NB4 (cell line): Measurements from ENCODE around the gene ATP11A.
"Not testable (repeated sequence)": the region's sequence is repeated elsewhere in the genome, so short reads cannot be mapped to it uniquely, and the experiment has no call there.

Source experiments
- DNase-seq: peaks from one replicate; pipeline ENCODE4 v3.0.0; 2010; ENCODE audit warnings: low read depth
- H3K4me3 ChIP-seq: one replicate; pipeline ENCODE4 v1.5.1; 2011; ENCODE audit warnings: mild to moderate bottlenecking, low read depth, low read length, moderate library complexity
- MYC ChIP-seq: IDR thresholded peaks from 2 replicates; pipeline ENCODE4 v1.6.1; 2011; ENCODE audit warnings: low read depth, low read length
- POLR2A ChIP-seq: IDR thresholded peaks from 2 replicates; pipeline ENCODE4 v1.6.1; 2011; ENCODE audit warnings: mild to moderate bottlenecking; ENCODE audit not compliant: insufficient read length; ENCODE audit errors: extremely low read depth
- TF ChIP-seq, protein P1 (sequence below): IDR thresholded peaks from one replicate; pipeline ENCODE4 v1.5.1; 2012; ENCODE audit warnings: low read depth, low read length
- TF ChIP-seq, protein P2 (sequence below): IDR thresholded peaks from 2 replicates; pipeline ENCODE4 v1.6.1; 2011; ENCODE audit warnings: low read depth, low read length

Gene ATP11A

DNA sequence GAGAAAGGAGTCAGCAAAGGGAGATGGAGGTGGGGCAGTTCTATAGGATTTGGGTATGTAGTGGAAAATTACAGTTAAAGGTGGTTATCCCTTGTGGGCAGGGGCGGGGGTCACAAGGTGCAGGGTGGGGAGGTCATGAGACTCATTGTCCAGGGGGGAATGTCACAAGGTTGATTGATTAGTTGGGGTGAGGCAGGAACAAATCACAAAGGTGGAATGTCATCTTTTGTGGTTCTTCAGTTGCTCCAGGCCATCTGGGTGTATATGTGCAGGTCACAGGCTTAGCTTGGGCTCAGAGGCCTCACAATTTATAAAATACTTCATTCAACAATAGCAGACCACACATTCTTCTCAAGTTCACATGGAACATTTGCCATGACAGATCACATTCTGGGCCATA, 109.6 kb downstream of the ATP11A start:
- no peak overlapping the region for H3K4me3 ChIP-seq
- no peak for DNase-seq
- no peak for TF ChIP-seq MYC

DNA sequence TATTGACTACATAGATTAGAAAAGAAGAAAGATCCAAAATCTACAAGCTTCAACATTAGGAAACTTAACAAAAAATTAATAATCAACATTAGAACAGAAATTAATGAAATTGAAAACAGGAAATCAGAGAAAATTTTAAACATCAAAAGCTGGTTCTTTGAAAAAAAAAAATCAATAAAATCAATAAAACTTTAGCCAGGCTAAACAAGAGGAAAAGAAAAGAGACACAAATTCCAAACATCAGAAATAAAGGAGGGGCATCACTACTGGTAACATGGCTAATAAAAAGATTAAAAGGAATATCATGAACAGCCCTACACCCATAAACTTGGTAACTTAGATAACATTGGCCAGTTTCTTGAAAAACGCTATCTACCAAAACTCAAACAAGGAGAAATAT, 110.2 kb downstream of the ATP11A start:
- no peak for DNase-seq
- H3K4me3 ChIP-seq: no peak overlapping the region
- TF ChIP-seq, protein P1, sequence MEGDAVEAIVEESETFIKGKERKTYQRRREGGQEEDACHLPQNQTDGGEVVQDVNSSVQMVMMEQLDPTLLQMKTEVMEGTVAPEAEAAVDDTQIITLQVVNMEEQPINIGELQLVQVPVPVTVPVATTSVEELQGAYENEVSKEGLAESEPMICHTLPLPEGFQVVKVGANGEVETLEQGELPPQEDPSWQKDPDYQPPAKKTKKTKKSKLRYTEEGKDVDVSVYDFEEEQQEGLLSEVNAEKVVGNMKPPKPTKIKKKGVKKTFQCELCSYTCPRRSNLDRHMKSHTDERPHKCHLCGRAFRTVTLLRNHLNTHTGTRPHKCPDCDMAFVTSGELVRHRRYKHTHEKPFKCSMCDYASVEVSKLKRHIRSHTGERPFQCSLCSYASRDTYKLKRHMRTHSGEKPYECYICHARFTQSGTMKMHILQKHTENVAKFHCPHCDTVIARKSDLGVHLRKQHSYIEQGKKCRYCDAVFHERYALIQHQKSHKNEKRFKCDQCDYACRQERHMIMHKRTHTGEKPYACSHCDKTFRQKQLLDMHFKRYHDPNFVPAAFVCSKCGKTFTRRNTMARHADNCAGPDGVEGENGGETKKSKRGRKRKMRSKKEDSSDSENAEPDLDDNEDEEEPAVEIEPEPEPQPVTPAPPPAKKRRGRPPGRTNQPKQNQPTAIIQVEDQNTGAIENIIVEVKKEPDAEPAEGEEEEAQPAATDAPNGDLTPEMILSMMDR: no peak
- TF ChIP-seq MYC (no peak), POLR2A (no peak)
- TF ChIP-seq, protein P2, sequence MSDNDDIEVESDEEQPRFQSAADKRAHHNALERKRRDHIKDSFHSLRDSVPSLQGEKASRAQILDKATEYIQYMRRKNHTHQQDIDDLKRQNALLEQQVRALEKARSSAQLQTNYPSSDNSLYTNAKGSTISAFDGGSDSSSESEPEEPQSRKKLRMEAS: no peak

DNA sequence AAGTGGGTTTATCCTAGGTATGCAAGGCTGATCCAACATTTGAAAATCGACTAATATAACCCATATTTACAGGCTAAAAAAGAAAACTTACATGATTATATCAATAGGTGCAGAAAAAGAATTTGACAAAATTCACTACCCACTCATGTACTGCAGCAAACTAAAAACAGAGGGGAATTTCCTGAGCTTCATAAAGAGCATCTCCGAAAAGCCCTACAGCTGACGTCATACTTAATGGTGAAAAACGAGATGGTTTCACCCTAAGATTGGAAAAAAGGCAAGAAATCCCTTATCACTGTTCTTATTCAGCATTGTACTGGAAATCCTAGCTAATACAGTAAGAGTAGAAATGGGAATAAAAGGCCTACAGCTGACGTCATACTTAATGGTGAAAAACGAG, 111.0 kb downstream of the ATP11A start:
- not testable (repeated sequence) for H3K4me3 ChIP-seq, DNase-seq

DNA sequence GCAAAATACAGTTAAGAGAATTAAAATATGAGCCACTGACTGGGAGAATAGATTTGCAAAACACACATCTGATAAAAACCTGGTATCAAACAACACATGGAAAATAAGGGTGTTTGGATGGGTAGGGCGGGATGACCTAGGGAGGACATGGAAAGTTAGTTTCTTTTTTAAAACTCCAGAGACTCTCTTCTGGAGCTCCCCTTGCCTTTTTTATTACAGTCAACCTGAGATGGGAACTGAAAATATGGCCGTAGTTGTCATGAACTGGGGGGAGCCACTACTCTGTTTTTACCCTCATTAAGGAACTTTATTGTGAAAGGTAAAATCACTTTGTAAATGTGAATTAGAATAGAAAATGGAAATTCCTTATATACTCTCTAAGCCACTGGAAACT, 113.0 kb downstream of the ATP11A start:
- TF ChIP-seq MYC: no peak
- TF ChIP-seq, protein P1: no peak
- TF ChIP-seq, protein P2: no peak
- H3K4me3 ChIP-seq: no peak overlapping the region
- DNase-seq: no peak

DNA sequence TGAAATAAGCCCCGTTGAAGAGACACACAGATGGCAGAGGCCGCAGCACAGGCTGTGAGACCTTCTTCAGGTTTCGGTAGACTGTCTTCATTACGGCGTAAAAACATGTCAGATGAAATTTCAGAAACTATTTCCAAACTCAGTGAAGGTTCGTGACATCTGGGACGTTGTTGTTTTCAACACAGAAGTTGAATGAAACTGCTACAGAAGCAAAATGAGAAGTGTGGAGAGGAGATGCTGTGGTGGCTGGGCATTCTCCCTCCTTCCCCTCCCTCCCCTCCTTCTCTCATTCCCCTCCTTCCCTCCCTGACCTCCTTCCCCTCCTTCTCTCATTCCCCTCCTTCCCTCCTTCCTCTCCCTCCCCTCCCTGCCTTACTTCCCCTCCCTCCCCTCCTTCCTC, 113.6 kb downstream of the ATP11A start:
- no peak overlapping the region for H3K4me3 ChIP-seq
- TF ChIP-seq MYC (no peak), POLR2A (no peak)
- TF ChIP-seq, protein P1: no peak
- TF ChIP-seq, protein P2: no peak
- DNase-seq: no peak

DNA sequence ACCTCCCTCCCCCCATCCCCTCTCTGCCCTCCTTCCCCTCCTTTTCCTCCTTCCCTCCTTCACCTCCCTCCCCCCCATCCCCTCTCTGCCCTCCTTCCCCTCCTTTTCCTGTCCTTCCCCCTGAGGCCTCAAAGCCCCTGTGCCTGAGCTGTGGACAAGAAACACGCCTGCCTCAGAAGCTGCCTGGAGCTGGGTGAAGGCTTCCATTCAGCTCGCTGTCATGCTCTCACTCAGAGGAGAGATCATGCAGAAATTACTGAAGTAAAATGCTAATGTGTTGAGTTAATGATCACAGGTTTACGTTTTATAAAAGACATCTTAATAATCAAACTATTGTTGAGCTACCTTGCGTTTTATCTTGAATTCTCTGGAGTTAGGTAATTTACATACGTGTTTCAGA, 114.5 kb downstream of the ATP11A start:
- H3K4me3 ChIP-seq: no peak overlapping the region
- DNase-seq: no peak
- TF ChIP-seq, protein P2: no peak
- TF ChIP-seq MYC: no peak
- TF ChIP-seq POLR2A: no peak
- TF ChIP-seq, protein P1: no peak

DNA sequence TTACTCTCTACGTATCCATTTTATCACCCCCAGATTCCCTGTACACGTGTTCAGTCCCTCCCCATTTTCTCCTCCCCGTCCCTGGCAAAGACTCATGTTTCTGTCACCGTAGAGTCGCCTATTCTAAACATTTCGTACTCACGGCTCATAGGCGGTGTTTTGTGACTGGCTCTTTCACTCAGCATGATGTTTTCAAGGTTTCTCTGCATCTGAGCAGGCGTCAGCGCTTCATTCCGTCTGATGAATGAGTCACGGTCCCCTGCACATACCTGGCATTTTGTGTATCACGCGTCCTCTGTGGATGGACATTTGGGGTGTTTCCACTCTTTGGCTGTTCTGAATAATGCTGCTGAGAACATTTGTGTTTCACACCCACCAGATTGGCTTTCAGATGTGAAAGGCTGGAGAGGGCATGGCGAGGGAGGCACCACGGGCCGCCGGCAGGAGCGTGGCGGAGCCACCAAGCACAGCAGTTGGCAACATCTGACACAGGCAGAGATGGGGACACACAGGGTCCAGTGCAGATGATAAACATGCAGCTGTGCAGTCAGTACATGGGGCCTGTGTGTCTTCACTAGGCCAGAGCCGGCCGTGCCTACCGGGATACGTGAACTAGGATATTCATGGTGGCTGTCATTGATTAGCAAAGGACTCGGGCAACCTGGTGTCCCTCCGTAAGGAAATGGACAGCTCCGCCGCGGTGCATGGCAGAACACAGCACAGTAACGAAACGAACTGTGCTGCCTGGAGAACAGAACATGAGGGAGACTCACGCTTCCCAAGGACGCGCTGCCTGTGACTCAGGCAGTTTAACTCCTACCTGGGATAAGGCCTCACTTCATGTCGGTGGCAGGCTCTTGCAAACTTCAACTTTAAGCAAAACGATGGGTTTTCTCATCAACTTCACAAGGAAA, 117.2 kb downstream of the ATP11A start:
- H3K4me3 ChIP-seq: no peak overlapping the region
- no peak for DNase-seq
- TF ChIP-seq, protein P1: no peak
- TF ChIP-seq MYC (no peak), POLR2A (no peak)
- TF ChIP-seq, protein P2: no peak
